K562 (cell line): ENCODE data around the gene SHOX. TPM values are rescaled to one million over a fixed set of nuclear protein-coding genes. Genes with fewer than 3 reads are reported as not detected.

Source experiments
- ATAC-seq: fragments of 200-7000 bp; cut with Tn5 transposase; 3 replicates; pipeline ENCODE4 v1.9.1; 2020; ENCODE audit warnings: moderate library complexity
- BruUV-seq: library from RNA; stranded (reverse); fragments of 400-500 nt; replicated peaks from 2 replicates; lab custom pipeline; 2021; lab: Mats Ljungman, UMichigan
- CTCF ChIA-PET: fragments of 300-600 bp; formaldehyde crosslinking; extraction: SDS; loops from one replicate; lab custom pipeline; 2021; ENCODE audit warnings: low intra/inter-chr PET ratio; lab: Yijun Ruan, JAX
- POLR2A ChIA-PET: fragments of 300-600, 350-650 bp; sonication (Branson Sonifier 250); formaldehyde crosslinking; extraction: SDS; loops from one replicate; lab custom pipeline; 2021; ENCODE audit warnings: antibody characterized with exemption, inconsistent platforms; lab: Yijun Ruan, JAX
- DNase-seq, 4 experiments: peaks; one replicate each; pipeline versions ENCODE4 v3.0.0 to v3.0.0-alpha.2; 2011 to 2018; ENCODE audit warnings: low spot score in 3 of 4, mixed read lengths in 3 of 4; ENCODE audit errors: extremely low read depth in 1 of 4
- FAIRE-seq: peaks from 2 replicates; lab custom pipeline; 2011; peaks lifted over from hg19 to GRCh38; lab: Jason Lieb, UNC
- H2AFZ ChIP-seq: 2 replicates; pipeline ENCODE4 v1.6.0; 2011; ENCODE audit warnings: low read depth, low read length, control low read depth, inconsistent platforms
- H3K27ac ChIP-seq: fragments of 200-600 bp; 3 replicates; pipeline ENCODE4 v1.8.0; 2011; ENCODE audit warnings: low read depth, mild to moderate bottlenecking, control low read depth, inconsistent platforms, low read length, moderate library complexity, mixed read lengths; ENCODE audit errors: extremely low read depth
- H3K27me3 ChIP-seq, 2 experiments: fragments of 300-600 bp in 1 of 2; 2 replicates in 1 of 2; 3 replicates in 1 of 2; pipeline versions ENCODE4 v1.6.0 to v1.8.0; 2011; ENCODE audit warnings: inconsistent platforms in 2 of 2, low read length in 2 of 2, mild to moderate bottlenecking in 1 of 2, mixed read lengths in 1 of 2, moderate library complexity in 1 of 2; ENCODE audit not compliant: control insufficient read depth in 2 of 2, insufficient read depth in 2 of 2
- H3K36me3 ChIP-seq: fragments of 300-600 bp; 3 replicates; pipeline ENCODE4 v1.8.0; 2011; ENCODE audit warnings: mild to moderate bottlenecking, low read length, inconsistent platforms; ENCODE audit not compliant: control insufficient read depth, insufficient read depth
- H3K4me1 ChIP-seq, 2 experiments: fragments of 200-600 bp in 1 of 2; replicated peaks in 1 of 2; 2 replicates in 1 of 2; 3 replicates in 1 of 2; pipeline versions ENCODE4 v1.5.1 to v1.8.0; 2011; ENCODE audit warnings: inconsistent platforms in 2 of 2, low read length in 2 of 2, mild to moderate bottlenecking in 1 of 2, mixed read lengths in 1 of 2, moderate library complexity in 1 of 2; ENCODE audit not compliant: control insufficient read depth in 2 of 2, insufficient read depth in 2 of 2
- H3K4me2 ChIP-seq: 2 replicates; pipeline ENCODE4 v1.6.1; 2011; ENCODE audit warnings: low read length, control low read depth, inconsistent platforms, mixed read lengths; ENCODE audit not compliant: insufficient read depth
- H3K4me3 ChIP-seq: fragments of 200-600 bp; sonication (generic), shearing (Covaris generic); 2 replicates; pipeline ENCODE4 v1.5.1; 2016; ENCODE audit warnings: control low read depth, inconsistent platforms
- H3K79me2 ChIP-seq: fragments of 200-600 bp; 3 replicates; pipeline ENCODE4 v1.8.0; 2011; ENCODE audit warnings: low read length, inconsistent platforms; ENCODE audit not compliant: control insufficient read depth, insufficient read depth
- H3K9ac ChIP-seq, 2 experiments: 2 replicates each; pipeline versions ENCODE4 v1.6.0 to v1.6.1; 2011; ENCODE audit warnings: low read depth in 2 of 2, low read length in 2 of 2, control low read depth in 1 of 2, inconsistent platforms in 1 of 2, mild to moderate bottlenecking in 1 of 2, mixed read lengths in 1 of 2; ENCODE audit not compliant: insufficient read depth in 1 of 2
- H3K9me1 ChIP-seq: one replicate; pipeline ENCODE4 v1.6.0; 2011; ENCODE audit warnings: inconsistent platforms, mild to moderate bottlenecking, low read length, moderate library complexity; ENCODE audit not compliant: control insufficient read depth, insufficient read depth
- H3K9me3 ChIP-seq: replicated peaks from 2 replicates; pipeline ENCODE4 v1.5.1; 2011; ENCODE audit warnings: low read depth, low read length, inconsistent platforms; ENCODE audit not compliant: control insufficient read depth, insufficient read depth
- H4K20me1 ChIP-seq: replicated peaks from 2 replicates; pipeline ENCODE4 v1.6.1; 2011; ENCODE audit warnings: low read length, inconsistent platforms, mixed read lengths; ENCODE audit not compliant: control insufficient read depth, insufficient read depth
- CEBPG ChIP-seq, 3 experiments: fragments of 200-800 bp in 1 of 3; sonication (Bioruptor generic) in 1 of 3; sonication (generic) in 1 of 3; formaldehyde crosslinking in 1 of 3; IDR thresholded peaks in 2 of 3; conservative IDR thresholded peaks in 1 of 3; 2 replicates each; pipeline versions ENCODE4 v1.6.1 to v1.8.0; 2016 to 2022; ENCODE audit warnings: missing compliant biosample characterization in 2 of 3, missing genetic modification characterization in 2 of 3, mild to moderate bottlenecking in 1 of 3, missing genetic modification reagents in 1 of 3
- FOXP1 ChIP-seq: sonication (generic); formaldehyde crosslinking; IDR thresholded peaks from 2 replicates; pipeline ENCODE4 v1.8.0; 2022; ENCODE audit warnings: mild to moderate bottlenecking, missing genetic modification reagents
- MEIS2 ChIP-seq: fragments of 450-650 bp; IDR thresholded peaks from 2 replicates; pipeline ENCODE4 v1.6.1; 2014; ENCODE audit warnings: mild to moderate bottlenecking; ENCODE audit not compliant: partially characterized antibody
- PTRF ChIP-seq: fragments of 450-650 bp; IDR thresholded peaks from 2 replicates; pipeline ENCODE4 v1.6.1; 2016; ENCODE audit warnings: mild to moderate bottlenecking, missing genetic modification characterization, missing compliant biosample characterization
- RNF219 ChIP-seq: fragments of 250-450 bp; sonication (Bioruptor Pico); IDR thresholded peaks from 2 replicates; pipeline ENCODE4 v1.5.0; 2022; ENCODE audit warnings: mild to moderate bottlenecking
- SP1 ChIP-seq: sonication (generic); formaldehyde crosslinking; IDR thresholded peaks from 2 replicates; pipeline ENCODE4 v1.8.1; 2022; ENCODE audit warnings: mild to moderate bottlenecking, missing genetic modification reagents
- STAT5B ChIP-seq: fragments of 250-450 bp; sonication (Bioruptor Pico); IDR thresholded peaks from 2 replicates; pipeline ENCODE4 v1.8.0; 2021; ENCODE audit warnings: mild to moderate bottlenecking, inconsistent platforms
- THRA ChIP-seq: fragments of 450-650 bp; IDR thresholded peaks from 2 replicates; pipeline ENCODE4 v1.6.1; 2017; ENCODE audit warnings: mild to moderate bottlenecking, moderate library complexity
- ZNF224 ChIP-seq: sonication (generic); formaldehyde crosslinking; IDR thresholded peaks from 2 replicates; pipeline ENCODE4 v1.8.0; 2022; ENCODE audit warnings: mild to moderate bottlenecking, missing genetic modification reagents
- ZNF584 ChIP-seq: fragments of 200-800 bp; sonication (Bioruptor generic); IDR thresholded peaks from 2 replicates; pipeline ENCODE4 v1.6.1; 2016; ENCODE audit warnings: low read depth, mild to moderate bottlenecking, missing genetic modification characterization, missing compliant biosample characterization
- ZNF639 ChIP-seq, 2 experiments: fragments of 200-800 bp in 1 of 2; sonication (Bioruptor generic) in 1 of 2; sonication (generic) in 1 of 2; formaldehyde crosslinking in 1 of 2; IDR thresholded peaks in 1 of 2; conservative IDR thresholded peaks in 1 of 2; 2 replicates each; pipeline versions ENCODE4 v1.5.0 to v1.6.1; 2016 to 2020; ENCODE audit warnings: missing compliant biosample characterization in 1 of 2, missing genetic modification characterization in 1 of 2, missing genetic modification reagents in 1 of 2
- WGBS: fragments of 100-300 bp; shearing (Covaris generic); methylation state at CpG from one replicate; pipeline ENCODE4 v1.1.6; 2016; ENCODE audit warnings: low coverage, mixed read lengths; ENCODE audit not compliant: insufficient coverage; ENCODE audit errors: missing lambda C conversion rate; 5-methylcytosine and 5-hydroxymethylcytosine counted together
- in situ Hi-C: fragments of 300-500 bp; cut with MboI; formaldehyde crosslinking; loops from 4 replicates; pipeline ENCODE4 v1.15.0; 2018; ENCODE audit warnings: inconsistent platforms, mixed read lengths
- intact Hi-C: fragments of 100-400 bp; cut with micrococcal nuclease; formaldehyde crosslinking; loops from 2 replicates; pipeline ENCODE4 v1.14.2; 2022
- polyA plus RNA-seq, 8 experiments: library from polyadenylated mRNA; depleted of rRNA in 4 of 8; stranded (reverse) in 5 of 8; unstranded in 3 of 8; fragments of >200 nt; fragmentation: Nextera tagmentation in 2 of 8; fragmentation: Illumina TruSeq in 1 of 8; extraction: Ambion mirVana in 2 of 8; extraction: Trizol in 1 of 8; gene quantifications; 2 replicates each; pipeline versions ENCODE4 v1.2.1 to v1.2.3, GENCODE V29; 2011 to 2014; ENCODE audit warnings: inconsistent platforms in 1 of 8, missing spikeins in 1 of 8
- total RNA-seq, 7 experiments: library from RNA; depleted of rRNA in 6 of 7; stranded (reverse); fragments of >200 nt in 6 of 7; fragmentation: Illumina TruSeq in 2 of 7; extraction: Trizol in 2 of 7; gene quantifications; 2 replicates each; pipeline versions ENCODE4 v1.2.1 to v1.2.3, GENCODE V29; 2011 to 2021; ENCODE audit warnings: low replicate concordance in 1 of 7

The SHOX gene
- total and polyA plus RNA-seq, 9 of the 15 experiments (the other 6 are each of a cell fraction or from before 2014, with no cell fraction given) = not detected

GRCh38 chrX:700936-701335 lies 70.3 kb downstream of the SHOX start:
- 0% methylated on average over 6 of the region's 6 CpGs for WGBS
- TF ChIP-seq THRA = no peak
- TF ChIP-seq FOXP1 (CRISPR knock-in tag) = no peak
- TF ChIP-seq MEIS2 = no peak
- no peak for TF ChIP-seq ZNF224 (CRISPR knock-in tag)
- TF ChIP-seq CEBPG (CRISPR knock-in tag; IDR thresholded peaks at IDR 0.05) = no peak
- TF ChIP-seq CEBPG (tag; conservative IDR thresholded peaks at IDR 0.05 in 1 of 2, IDR thresholded peaks at IDR 0.05 in 1 of 2) = no peak
- TF ChIP-seq ZNF639 (CRISPR knock-in tag; conservative IDR thresholded peaks at IDR 0.05 in 1 of 2, IDR thresholded peaks at IDR 0.05 in 1 of 2) = no peak
- no peak for TF ChIP-seq STAT5B
- TF ChIP-seq SP1 (CRISPR knock-in tag) = no peak
- no peak for TF ChIP-seq RNF219 (CRISPR knock-in tag)
- TF ChIP-seq ZNF584 = no peak
- TF ChIP-seq PTRF = no peak
- Histone ChIP-seq H3K9ac (no peak overlapping the region), H3K79me2 (no peaks in the 10 kb centered on the region), H3K9me3 (no peaks in the 10 kb centered on the region), H2AFZ (no peak overlapping the region), H3K27me3 (no peaks in the 10 kb centered on the region), H3K4me2 (no peak overlapping the region), H4K20me1 (no peaks in the 10 kb centered on the region), H3K27ac (no peak overlapping the region), H3K9me1 (no peaks in the 10 kb centered on the region), H3K4me1 (no peaks in the 10 kb centered on the region), H3K4me3 (no peak overlapping the region), H3K36me3 (no peaks in the 10 kb centered on the region)
- CTCF ChIA-PET = no interaction called here
- POLR2A ChIA-PET = no interaction called here
- no peak for ATAC-seq
- in situ Hi-C loops = no loop called here
- no peak for DNase-seq
- FAIRE-seq = no peak
- BruUV-seq = no TSS peak
- intact Hi-C loops = no loop called here
